Stomach (tissue), 9 donors: ENCODE results near the gene ANXA2. TPM values are rescaled to one million over a fixed set of nuclear protein-coding genes. Genes with fewer than 3 reads are reported as not detected.

ENCODE experiments used
- DNase-seq, 2 donors: peaks; one replicate each; pipeline versions ENCODE4 v3.0.0 to v3.0.0-alpha.2; 2013 to 2019
- H3K27ac ChIP-seq, 5 donors: fragments of 200-600 bp in 4 of 5; sonication (generic) in 4 of 5; one replicate each; pipeline ENCODE4 v1.5.1; 2013 to 2019; ENCODE audit warnings: mild to moderate bottlenecking in 1 of 5, moderate library complexity in 1 of 5
- H3K27me3 ChIP-seq, 3 donors: fragments of 200-600 bp; sonication (generic); one replicate each; pipeline ENCODE4 v1.5.1; 2017 to 2019; ENCODE audit warnings: mixed run types in 1 of 3
- H3K36me3 ChIP-seq, 4 donors: fragments of 200-600 bp; sonication (generic); 1 replicate in 3 of 4; 2 replicates in 1 of 4; pipeline ENCODE4 v1.5.1; 2016 to 2019
- H3K4me1 ChIP-seq, 4 donors: fragments of 200-600 bp; sonication (generic); one replicate each; pipeline ENCODE4 v1.5.1; 2016 to 2019
- H3K4me3 ChIP-seq, 4 donors: fragments of 200-600 bp; sonication (generic) in 3 of 4; one replicate each; pipeline ENCODE4 v1.5.1; 2016 to 2019; ENCODE audit warnings: mild to moderate bottlenecking in 1 of 4
- H3K9me3 ChIP-seq, 4 donors: fragments of 200-600 bp; sonication (generic); one replicate each; pipeline ENCODE4 v1.5.1; 2016 to 2019
- EP300 ChIP-seq: sonication (generic); formaldehyde crosslinking; IDR thresholded peaks from one replicate; pipeline ENCODE4 v1.6.1; 2017; ENCODE audit warnings: antibody characterized with exemption
- POLR2A ChIP-seq, 4 donors: fragments of 450-650 bp; IDR thresholded peaks; one replicate each; pipeline ENCODE4 v1.6.1; 2016; ENCODE audit warnings: antibody characterized with exemption in 4 of 4, control low read depth in 2 of 4, mild to moderate bottlenecking in 1 of 4, moderate library complexity in 1 of 4
- POLR2AphosphoS5 ChIP-seq, 3 donors: sonication (generic); formaldehyde crosslinking; IDR thresholded peaks; one replicate each; pipeline ENCODE4 v1.6.1; 2016; ENCODE audit warnings: antibody characterized with exemption in 3 of 3
- WGBS, 5 donors: extraction: QIAGEN DNeasy Blood & Tissue Kit in 3 of 5; methylation state at CpG; one replicate each; pipeline versions ENCODE4 v1.1.5 to v1.1.7; 2013 to 2018; 5-methylcytosine and 5-hydroxymethylcytosine counted together
- intact Hi-C: fragments of 100-400 bp; cut with DNase I; formaldehyde crosslinking; loops from one replicate; pipeline ENCODE4 v1.15.1; 2023; ENCODE audit warnings: low total_unique reads
- polyA plus RNA-seq, 3 donors: library from polyadenylated mRNA; stranded (reverse); fragments of 200-250 nt; gene quantifications; one replicate each; pipeline ENCODE4 v1.2.3, GENCODE V29; 2013
- total RNA-seq, 5 donors: library from RNA; depleted of rRNA; stranded (reverse); fragments of >200 nt; gene quantifications; one replicate each; pipeline versions ENCODE4 v1.1.0 to v1.2.3, GENCODE V29; 2014 to 2016
- TF ChIP-seq, protein P1 (sequence below), 7 experiments: fragments of 450-650 bp in 4 of 7; fragments of 200-600 bp in 3 of 7; sonication (generic) in 3 of 7; IDR thresholded peaks; one replicate each; pipeline ENCODE4 v1.5.1; 2016 to 2019; ENCODE audit warnings: antibody characterized with exemption in 7 of 7, control low read depth in 2 of 7, mild to moderate bottlenecking in 1 of 7
- donor health status: healthy with polysubstance abuse.
- donor health status: Bipolar disorder and iron deficiency.
- donor health status: healthy.

ANXA2 gene
- total and polyA plus RNA-seq, 8 donors, result 292 to 1,332 (median 538) TPM

DNA sequence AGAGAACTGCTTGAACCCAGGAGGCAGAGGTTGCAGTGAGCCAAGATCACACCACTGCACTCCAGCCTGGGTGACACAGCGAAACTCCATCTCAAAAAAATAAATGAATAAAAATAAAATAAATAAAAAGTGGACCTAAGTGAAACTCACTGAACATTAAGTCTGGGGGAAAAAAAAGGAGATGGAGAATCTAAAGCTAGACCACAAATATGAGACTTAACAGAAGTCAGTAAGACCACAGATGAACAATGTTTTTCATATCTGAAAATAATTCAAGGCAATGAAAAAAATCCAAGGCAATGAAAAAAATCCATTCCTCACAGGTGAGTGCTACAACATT lies 18.6 kb downstream of the ANXA2 start:
- DNase-seq, result no peak
- Histone ChIP-seq H3K36me3 (peaks cover 28 to 89% (median 74%) of the 10 kb centered on the region in 4 donors), H3K9me3 (no peaks in the 10 kb centered on the region), H3K27me3 (no peaks in the 10 kb centered on the region), H3K4me1 (peaks cover 18 to 82% (median 34%) of the 10 kb centered on the region in 4 donors), H3K4me3 (no peak overlapping the region), H3K27ac (no peak overlapping the region)
- WGBS, 5 donors, result 96 to 100% (median 100%) methylated on average over 1 of the region's 1 CpG
- intact Hi-C loops, result no loop called here
- TF ChIP-seq POLR2AphosphoS5 (IDR thresholded peaks at IDR 0.05), result no peak
- TF ChIP-seq POLR2A (IDR thresholded peaks at IDR 0.05), result no peak
- no peak for TF ChIP-seq EP300
- TF ChIP-seq, protein P1, sequence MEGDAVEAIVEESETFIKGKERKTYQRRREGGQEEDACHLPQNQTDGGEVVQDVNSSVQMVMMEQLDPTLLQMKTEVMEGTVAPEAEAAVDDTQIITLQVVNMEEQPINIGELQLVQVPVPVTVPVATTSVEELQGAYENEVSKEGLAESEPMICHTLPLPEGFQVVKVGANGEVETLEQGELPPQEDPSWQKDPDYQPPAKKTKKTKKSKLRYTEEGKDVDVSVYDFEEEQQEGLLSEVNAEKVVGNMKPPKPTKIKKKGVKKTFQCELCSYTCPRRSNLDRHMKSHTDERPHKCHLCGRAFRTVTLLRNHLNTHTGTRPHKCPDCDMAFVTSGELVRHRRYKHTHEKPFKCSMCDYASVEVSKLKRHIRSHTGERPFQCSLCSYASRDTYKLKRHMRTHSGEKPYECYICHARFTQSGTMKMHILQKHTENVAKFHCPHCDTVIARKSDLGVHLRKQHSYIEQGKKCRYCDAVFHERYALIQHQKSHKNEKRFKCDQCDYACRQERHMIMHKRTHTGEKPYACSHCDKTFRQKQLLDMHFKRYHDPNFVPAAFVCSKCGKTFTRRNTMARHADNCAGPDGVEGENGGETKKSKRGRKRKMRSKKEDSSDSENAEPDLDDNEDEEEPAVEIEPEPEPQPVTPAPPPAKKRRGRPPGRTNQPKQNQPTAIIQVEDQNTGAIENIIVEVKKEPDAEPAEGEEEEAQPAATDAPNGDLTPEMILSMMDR (IDR thresholded peaks at IDR 0.05), result no peak

DNA sequence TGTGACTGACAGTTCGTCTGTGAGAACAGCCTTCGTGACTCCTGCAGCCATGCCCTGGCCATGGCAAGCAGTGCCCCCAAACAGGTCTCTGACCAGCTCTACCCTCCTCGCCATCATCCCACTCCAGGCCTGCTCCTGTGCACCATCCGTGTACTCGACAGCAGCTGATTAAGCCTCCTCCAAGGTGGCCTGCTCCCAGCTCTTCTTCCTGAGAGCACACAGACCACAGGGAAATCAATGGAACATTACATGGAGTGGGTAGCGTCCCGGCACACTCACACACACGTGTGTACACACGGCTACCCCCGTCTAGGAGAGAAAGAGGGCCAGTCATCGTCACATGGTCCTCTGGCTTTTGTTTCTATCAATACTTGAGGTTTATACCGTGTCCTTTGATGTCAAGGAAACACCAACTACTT lies 21.1 kb downstream of the ANXA2 start:
- Histone ChIP-seq H3K9me3 (no peaks in the 10 kb centered on the region), H3K27ac (peak overlapping the region in 4 of 5 donors; percentile 14 to 84 (median 32)), H3K27me3 (no peaks in the 10 kb centered on the region), H3K36me3 (peaks cover 28 to 87% (median 61%) of the 10 kb centered on the region in 4 donors), H3K4me3 (no peak overlapping the region), H3K4me1 (peaks cover 41 to 82% (median 51%) of the 10 kb centered on the region in 4 donors)
- WGBS, 5 donors, result 67 to 76% (median 73%) methylated on average over 12 of the region's 12 CpGs
- TF ChIP-seq EP300 (no peak), POLR2AphosphoS5 (IDR thresholded peaks at IDR 0.05) (no peak), POLR2A (IDR thresholded peaks at IDR 0.05) (no peak)
- TF ChIP-seq, protein P1 (IDR thresholded peaks at IDR 0.05), result no peak
- intact Hi-C loops, result no loop called here
- DNase-seq, result no peak

DNA sequence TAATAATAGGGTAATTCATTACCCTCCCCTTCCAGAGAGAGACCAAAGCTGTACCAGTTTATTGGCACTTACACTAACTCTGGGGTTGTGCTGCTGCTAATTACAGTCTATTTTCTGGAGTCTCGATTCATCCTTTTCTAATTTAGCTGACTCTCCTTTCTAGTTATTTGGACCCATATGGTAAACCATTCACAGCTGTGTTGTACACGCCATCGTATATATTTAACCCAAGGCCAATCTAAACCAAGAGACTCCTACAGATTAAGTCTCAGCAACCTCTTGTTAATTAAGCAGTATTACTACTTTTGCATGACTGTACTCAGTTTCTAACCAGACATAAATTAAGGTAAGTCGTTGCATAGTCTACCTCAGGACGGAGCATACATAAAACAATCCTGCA lies 22.5 kb downstream of the ANXA2 start:
- Histone ChIP-seq H3K4me3 (no peak overlapping the region), H3K27ac (peak overlapping the region in 4 of 5 donors; percentile 72 to 84 (median 78)), H3K9me3 (no peaks in the 10 kb centered on the region), H3K4me1 (peaks cover 51 to 95% (median 65%) of the 10 kb centered on the region in 4 donors), H3K36me3 (peaks cover 23 to 81% (median 54%) of the 10 kb centered on the region in 4 donors), H3K27me3 (no peaks in the 10 kb centered on the region)
- intact Hi-C loops, result no loop called here
- TF ChIP-seq, protein P1 (IDR thresholded peaks at IDR 0.05), result no peak
- TF ChIP-seq POLR2A (IDR thresholded peaks at IDR 0.05), result no peak
- TF ChIP-seq POLR2AphosphoS5 (IDR thresholded peaks at IDR 0.05), result no peak
- no peak for TF ChIP-seq EP300
- 70 to 80% (median 76%) methylated on average over 5 of the region's 5 CpGs for WGBS, 5 donors
- DNase-seq, result no peak

DNA sequence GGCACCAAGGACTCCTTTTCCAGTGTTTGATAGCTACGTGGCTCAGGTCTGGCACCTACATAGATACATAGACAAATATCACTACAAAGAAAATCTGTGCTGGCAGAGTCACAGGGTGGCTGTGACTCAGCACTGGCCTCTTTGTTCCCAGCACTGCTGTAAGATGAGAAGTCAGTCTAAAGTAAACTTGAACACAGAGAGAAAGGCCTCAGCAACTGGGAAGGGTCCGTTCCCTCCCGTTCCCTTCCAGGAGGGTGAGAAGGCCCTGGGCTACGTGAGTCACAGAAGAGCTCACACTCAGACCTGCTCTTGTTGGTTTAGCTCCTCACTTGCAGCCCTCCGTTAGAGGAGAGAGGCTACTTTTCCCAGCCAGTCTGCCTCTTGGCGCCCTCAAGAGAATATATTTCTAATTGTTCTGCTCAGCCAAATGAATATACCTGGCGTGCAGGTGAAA lies 23.1 kb downstream of the ANXA2 start:
- TF ChIP-seq EP300, result no peak
- TF ChIP-seq POLR2AphosphoS5 (IDR thresholded peaks at IDR 0.05), result peak in 2 of 3 donors; percentile 71 to 91
- TF ChIP-seq, protein P1 (IDR thresholded peaks at IDR 0.05), result peak in 1 of 7 experiments; percentile 13
- TF ChIP-seq POLR2A (IDR thresholded peaks at IDR 0.05), result no peak
- no peaks in the 10 kb centered on the region for H3K9me3 ChIP-seq
- peak; percentile 77 to 90 for DNase-seq
- intact Hi-C loops, result no loop called here
- peaks cover 51 to 95% (median 67%) of the 10 kb centered on the region in 4 donors for H3K4me1 ChIP-seq
- H3K27me3 ChIP-seq, result no peaks in the 10 kb centered on the region
- H3K4me3 ChIP-seq, result no peak overlapping the region
- peak overlapping the region; percentile 52 to 84 (median 75) for H3K27ac ChIP-seq
- 22 to 51% (median 26%) methylated on average over 7 of the region's 7 CpGs for WGBS, 5 donors
- peaks cover 17 to 81% (median 51%) of the 10 kb centered on the region in 4 donors for H3K36me3 ChIP-seq
